Cardiac fibroblast (primary cell): ENCODE measurements around the gene TAF9.

Experiments used
- DNase-seq, 2 donors: peaks; one replicate each; pipeline versions ENCODE4 v3.0.0 to v3.0.0-alpha.2; 2010; ENCODE audit warnings: low read depth in 2 of 2
- H3K4me3 ChIP-seq, 2 donors: replicated peaks in 1 of 2; 1 replicate in 1 of 2; 2 replicates in 1 of 2; pipeline ENCODE4 v1.5.1; 2011; ENCODE audit warnings: low read depth in 2 of 2, low read length in 2 of 2, mild to moderate bottlenecking in 2 of 2, moderate library complexity in 1 of 2
- TF ChIP-seq, protein P1 (sequence below): IDR thresholded peaks from one replicate; pipeline ENCODE4 v1.5.1; 2011; ENCODE audit warnings: low read depth, mild to moderate bottlenecking, low read length, inconsistent platforms

TAF9 gene, protein sequence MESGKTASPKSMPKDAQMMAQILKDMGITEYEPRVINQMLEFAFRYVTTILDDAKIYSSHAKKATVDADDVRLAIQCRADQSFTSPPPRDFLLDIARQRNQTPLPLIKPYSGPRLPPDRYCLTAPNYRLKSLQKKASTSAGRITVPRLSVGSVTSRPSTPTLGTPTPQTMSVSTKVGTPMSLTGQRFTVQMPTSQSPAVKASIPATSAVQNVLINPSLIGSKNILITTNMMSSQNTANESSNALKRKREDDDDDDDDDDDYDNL

DNA sequence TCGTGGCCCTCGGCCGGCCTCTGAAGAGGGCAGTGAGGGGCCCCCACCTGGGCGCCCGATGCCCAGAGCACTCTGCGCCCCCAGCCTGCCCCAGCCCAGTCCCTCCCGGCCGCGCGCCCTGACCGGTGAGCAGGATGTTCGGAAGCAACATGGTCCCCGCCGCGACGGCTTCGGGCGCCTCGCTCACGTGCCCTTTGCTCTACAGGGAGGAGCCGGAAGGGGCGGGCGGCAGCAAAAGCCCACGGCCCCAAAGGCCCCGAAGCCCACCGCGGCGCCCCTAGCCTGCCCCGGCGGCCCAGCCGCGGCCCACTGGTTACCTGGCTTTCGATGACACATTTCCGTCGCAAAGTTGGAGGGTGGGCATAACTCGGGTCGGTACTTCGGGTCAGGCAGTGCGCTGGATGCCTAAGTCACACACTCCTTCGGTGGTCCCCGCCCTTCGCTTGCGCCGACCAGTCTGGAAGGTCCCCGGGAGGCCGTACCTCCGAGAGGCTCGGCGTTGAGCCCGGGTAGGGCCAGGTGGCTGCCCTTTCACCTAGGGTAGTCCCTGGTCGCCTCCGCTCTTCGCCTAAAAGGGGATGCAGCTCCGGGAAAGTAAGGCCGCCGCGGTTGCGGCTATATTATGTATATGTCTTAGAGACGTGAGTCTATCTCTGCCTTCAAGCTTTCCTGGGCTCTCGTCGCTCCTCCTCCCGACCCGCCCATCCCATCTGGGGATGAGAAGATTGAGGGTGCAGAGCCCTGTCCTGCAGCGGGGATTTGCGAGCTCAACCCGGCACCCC lies at the start of gene TAF9, which contains the start of the genes AK6 and RAD17:
Gene TAF9 (minus strand): TSS at position 181 of the 782 bp plus-strand sequence. CDS start 3,783 bp downstream, outside the sequence.
Gene AK6 (minus strand): TSS at position 181 of the 782 bp plus-strand sequence. CDS start 30 bp downstream, at position 151.
Gene RAD17 (plus strand): TSS at position 479 of the 782 bp plus-strand sequence. CDS start 2,391 bp downstream, outside the sequence.
- DNase-seq: peak; percentile 94
- H3K4me3 ChIP-seq: peak within 1 kb of the TSS; percentile 86 to 88
- TF ChIP-seq, protein P1, sequence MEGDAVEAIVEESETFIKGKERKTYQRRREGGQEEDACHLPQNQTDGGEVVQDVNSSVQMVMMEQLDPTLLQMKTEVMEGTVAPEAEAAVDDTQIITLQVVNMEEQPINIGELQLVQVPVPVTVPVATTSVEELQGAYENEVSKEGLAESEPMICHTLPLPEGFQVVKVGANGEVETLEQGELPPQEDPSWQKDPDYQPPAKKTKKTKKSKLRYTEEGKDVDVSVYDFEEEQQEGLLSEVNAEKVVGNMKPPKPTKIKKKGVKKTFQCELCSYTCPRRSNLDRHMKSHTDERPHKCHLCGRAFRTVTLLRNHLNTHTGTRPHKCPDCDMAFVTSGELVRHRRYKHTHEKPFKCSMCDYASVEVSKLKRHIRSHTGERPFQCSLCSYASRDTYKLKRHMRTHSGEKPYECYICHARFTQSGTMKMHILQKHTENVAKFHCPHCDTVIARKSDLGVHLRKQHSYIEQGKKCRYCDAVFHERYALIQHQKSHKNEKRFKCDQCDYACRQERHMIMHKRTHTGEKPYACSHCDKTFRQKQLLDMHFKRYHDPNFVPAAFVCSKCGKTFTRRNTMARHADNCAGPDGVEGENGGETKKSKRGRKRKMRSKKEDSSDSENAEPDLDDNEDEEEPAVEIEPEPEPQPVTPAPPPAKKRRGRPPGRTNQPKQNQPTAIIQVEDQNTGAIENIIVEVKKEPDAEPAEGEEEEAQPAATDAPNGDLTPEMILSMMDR: no peak

DNA sequence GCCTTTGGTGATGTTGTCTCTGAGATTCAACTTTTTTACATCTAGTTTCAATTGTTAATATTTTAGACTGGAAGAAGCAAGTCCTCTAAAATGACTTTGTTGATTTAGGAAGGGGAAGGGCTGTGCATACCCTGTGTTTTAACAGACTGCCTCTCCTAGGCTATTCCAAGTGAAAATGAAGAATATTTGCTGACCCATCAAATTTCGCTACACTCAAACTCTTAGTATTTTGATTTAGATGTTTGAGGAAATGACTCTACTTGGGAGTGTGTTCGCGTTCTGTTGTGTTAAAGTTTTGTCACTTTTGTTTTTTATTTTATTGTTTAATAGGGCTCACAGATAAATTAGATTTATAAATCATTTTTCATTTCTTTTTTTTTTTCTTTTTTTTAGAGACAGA lies 49.2 kb upstream of the TAF9 start:
- TF ChIP-seq, protein P1: no peak
- no peak overlapping the region for H3K4me3 ChIP-seq
- no peak for DNase-seq

DNA sequence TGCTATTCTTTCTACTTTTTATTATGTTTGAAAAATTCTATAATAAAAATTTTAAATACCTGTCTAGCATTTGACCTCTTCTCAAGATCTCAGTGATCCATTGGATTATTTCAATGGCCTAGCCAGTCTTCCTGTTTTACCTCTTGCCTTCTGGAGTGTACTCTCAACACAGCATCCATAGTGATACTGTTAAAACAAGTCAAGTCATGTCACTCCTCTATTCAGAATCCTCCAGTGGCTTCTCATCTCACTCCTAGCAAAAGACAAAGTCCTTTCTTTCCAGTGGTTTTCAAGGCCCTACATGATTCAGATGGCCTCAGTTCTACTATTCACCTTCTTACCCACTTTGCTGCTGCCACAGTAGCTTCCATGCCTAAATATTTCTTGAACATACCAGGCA lies 47.4 kb upstream of the TAF9 start:
- no peak for DNase-seq
- H3K4me3 ChIP-seq: no peak overlapping the region
- TF ChIP-seq, protein P1: no peak

DNA sequence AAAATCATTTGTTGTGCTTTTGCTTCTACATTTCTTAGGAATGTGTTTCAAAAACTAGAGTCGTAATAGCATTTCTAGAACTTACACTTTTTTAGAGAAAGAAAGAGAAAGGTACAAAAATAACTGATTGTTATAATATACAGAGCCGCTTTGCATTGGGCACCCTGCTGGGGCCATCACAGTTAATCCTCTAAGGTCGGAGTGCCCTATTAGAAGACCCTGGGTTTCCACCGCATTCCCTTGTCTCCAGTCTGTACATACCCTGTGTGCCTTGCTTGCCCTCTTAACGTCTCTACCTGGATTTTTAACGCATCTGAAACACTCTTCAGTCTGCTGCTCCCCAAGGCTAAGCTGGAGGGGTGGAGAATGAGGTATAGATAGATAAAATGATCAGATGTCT lies 46.9 kb upstream of the TAF9 start:
- DNase-seq: no peak
- TF ChIP-seq, protein P1: no peak
- no peak overlapping the region for H3K4me3 ChIP-seq

DNA sequence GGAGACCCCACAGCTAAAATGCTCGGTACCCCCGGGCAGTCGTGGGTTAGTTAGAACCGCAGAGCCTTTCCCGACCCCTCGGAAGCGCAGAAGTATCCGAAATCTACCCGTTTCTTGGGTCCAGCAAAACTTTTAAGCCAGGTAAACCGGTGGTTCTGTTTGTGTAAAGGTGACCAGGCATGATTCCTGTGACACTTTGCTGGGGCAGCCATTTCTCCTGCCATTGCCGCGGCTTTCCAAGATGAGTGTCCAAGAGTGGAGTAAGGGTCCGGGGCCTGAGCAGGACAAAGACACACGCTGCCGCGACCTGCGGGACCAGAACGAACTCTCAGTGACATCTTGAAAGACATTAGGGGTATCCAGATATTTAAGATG lies 46.3 kb upstream of the TAF9 start:
- TF ChIP-seq, protein P1: no peak
- no peak for DNase-seq
- H3K4me3 ChIP-seq: peak overlapping the region in 1 of 2 donors; percentile 44

DNA sequence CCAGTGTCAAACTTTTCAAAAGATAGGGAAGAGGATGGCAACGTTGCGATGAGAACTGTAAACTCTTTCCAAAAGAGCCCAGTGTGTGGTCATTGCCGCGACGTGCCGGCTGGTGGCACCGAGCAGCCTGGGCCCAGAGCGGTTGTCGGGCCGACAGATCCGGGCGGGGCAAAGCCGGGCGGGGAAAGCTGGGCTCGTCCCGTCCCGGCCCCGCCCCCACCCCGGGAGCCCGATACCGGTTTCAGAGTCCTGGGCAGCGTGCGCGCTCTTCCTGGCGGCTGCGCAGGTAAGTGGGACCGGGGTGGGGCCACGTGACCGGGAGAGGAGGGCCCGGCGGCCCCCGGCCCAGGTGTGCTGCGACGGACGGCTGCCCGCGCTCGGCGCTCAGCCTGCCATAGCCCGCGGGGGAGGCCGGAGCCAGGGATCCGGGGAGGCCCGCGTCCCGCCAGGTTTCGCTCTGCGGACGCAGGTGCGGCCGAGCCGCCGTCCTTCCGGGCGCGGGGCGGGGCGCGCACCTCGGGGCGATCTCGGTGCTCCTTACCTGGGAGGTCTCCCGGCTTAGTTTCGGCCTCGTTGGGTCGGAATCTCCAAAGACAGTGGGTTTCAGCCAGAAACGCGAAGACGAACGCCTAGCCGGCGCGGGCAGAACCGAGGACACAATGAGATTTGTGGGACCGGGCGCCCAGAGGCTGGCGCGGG lies 45.7 kb upstream of the TAF9 start, which contains the start of gene MARVELD2:
Gene MARVELD2 (plus strand): TSS at position 232 of the 699 bp plus-strand sequence. CDS start 4,270 bp downstream, outside the sequence.
- H3K4me3 ChIP-seq: peak within 1 kb of the TSS in 1 of 2 donors; percentile 44
- DNase-seq: peak in 1 of 2 donors; percentile 50

More for the DNA sequence above, 45.7 kb upstream of the TAF9 start, which contains the start of gene MARVELD2:
- TF ChIP-seq, protein P1: no peak
